Activated naive CD4-positive, alpha-beta T cell treated with anti-CD3 and anti-CD28 coated beads, Interleukin-2, amount 10 ng/mL, durations not matched to agents 7 days and 5 days (primary cell): Measurements from ENCODE around the gene NPC1L1.
"Not testable (repeated sequence)": the region's sequence is repeated elsewhere in the genome, so short reads cannot be mapped to it uniquely, and the experiment has no call there.

Experiments used
- CTCF ChIA-PET: fragments of 350-600 bp; sonication (Branson Sonifier 250); formaldehyde crosslinking; loops from one replicate; lab custom pipeline; 2021; ENCODE audit warnings: antibody characterized with exemption; lab: Charles Lee
- DNase-seq: peaks from one replicate; pipeline ENCODE4 v3.0.0-alpha.2; 2020
- H3K27ac Mint-ChIP-seq: one replicate; pipeline ENCODE4 v1.8.0; 2021; ENCODE audit warnings: mild to moderate bottlenecking, moderate library complexity, mixed read lengths
- H3K27me3 Mint-ChIP-seq: one replicate; pipeline ENCODE4 v1.8.0; 2021; ENCODE audit warnings: mild to moderate bottlenecking, mixed read lengths
- H3K36me3 Mint-ChIP-seq: one replicate; pipeline ENCODE4 v1.8.0; 2021; ENCODE audit warnings: mixed read lengths
- H3K4me1 Mint-ChIP-seq: one replicate; pipeline ENCODE4 v1.8.0; 2021; ENCODE audit warnings: mixed read lengths
- H3K4me3 Mint-ChIP-seq: one replicate; pipeline ENCODE4 v1.8.0; 2021; ENCODE audit warnings: mild to moderate bottlenecking, moderate library complexity, mixed read lengths
- H3K9me3 Mint-ChIP-seq: one replicate; pipeline ENCODE4 v1.8.0; 2021; ENCODE audit warnings: mixed read lengths

NPC1L1 gene

GRCh38 chr7:44561481-44561880, 20.4 kb upstream of the NPC1L1 start:
- Mint-ChIP-seq H3K36me3 (peaks cover 14% of the 10 kb centered on the region), H3K4me3 (no peak overlapping the region), H3K9me3 (no peaks in the 10 kb centered on the region), H3K4me1 (peaks cover 6% of the 10 kb centered on the region), H3K27me3 (peaks cover 4% of the 10 kb centered on the region), H3K27ac (no peak overlapping the region)
- no peak for DNase-seq
- CTCF ChIA-PET: no interaction called here

- H3K9me3 Mint-ChIP-seq: no peaks in the 10 kb centered on the region
- peak; percentile 18 for DNase-seq
- H3K27ac Mint-ChIP-seq: no peak overlapping the region
- H3K27me3 Mint-ChIP-seq: peaks cover 4% of the 10 kb centered on the region
- H3K4me3 Mint-ChIP-seq: no peak overlapping the region
- no peaks in the 10 kb centered on the region for H3K4me1 Mint-ChIP-seq
- CTCF ChIA-PET: no interaction called here
- peaks cover 4% of the 10 kb centered on the region for H3K36me3 Mint-ChIP-seq
Observed at GRCh38 chr7:44559485-44559884, 18.4 kb upstream of the NPC1L1 start.

GRCh38 chr7:44557485-44557884, 16.4 kb upstream of the NPC1L1 start:
- CTCF ChIA-PET: no interaction called here
- no peak overlapping the region for H3K27ac Mint-ChIP-seq

GRCh38 chr7:44555350-44555749, 14.2 kb upstream of the NPC1L1 start:
- no peak overlapping the region for H3K27ac Mint-ChIP-seq
- H3K27me3 Mint-ChIP-seq: peaks cover 27% of the 10 kb centered on the region
- H3K36me3 Mint-ChIP-seq: no peaks in the 10 kb centered on the region
- CTCF ChIA-PET: interaction anchor here (1.4 to 3.0 kb wide), 2 partner anchors 10 to 21 kb away, joined by 3 to 11 read pairs; no protein-coding TSS in a partner anchor
- no peaks in the 10 kb centered on the region for H3K4me1 Mint-ChIP-seq
- DNase-seq: no peak
- no peak overlapping the region for H3K4me3 Mint-ChIP-seq
- H3K9me3 Mint-ChIP-seq: no peaks in the 10 kb centered on the region

More at GRCh38 chr7:44557485-44557884, 16.4 kb upstream of the NPC1L1 start:
- no peaks in the 10 kb centered on the region for H3K4me1 Mint-ChIP-seq
- no peaks in the 10 kb centered on the region for H3K36me3 Mint-ChIP-seq
- H3K4me3 Mint-ChIP-seq: no peak overlapping the region
- H3K9me3 Mint-ChIP-seq: no peaks in the 10 kb centered on the region
- peaks cover 16% of the 10 kb centered on the region for H3K27me3 Mint-ChIP-seq
- no peak for DNase-seq

- H3K27ac Mint-ChIP-seq: peak overlapping the region; percentile 37
- H3K27me3 Mint-ChIP-seq: peaks cover 37% of the 10 kb centered on the region
- not testable (repeated sequence) for H3K9me3 Mint-ChIP-seq, H3K4me1 Mint-ChIP-seq, H3K4me3 Mint-ChIP-seq, H3K36me3 Mint-ChIP-seq, DNase-seq
- CTCF ChIA-PET: interaction anchor here (3.0 kb wide), 1 partner anchor 13 kb away, joined by 11 read pairs; no protein-coding TSS in a partner anchor
Observed at GRCh38 chr7:44552473-44553005, 11.4 kb upstream of the NPC1L1 start.

- DNase-seq: no peak
- Mint-ChIP-seq H3K27me3 (peaks cover 46% of the 10 kb centered on the region), H3K4me1 (peaks cover 8% of the 10 kb centered on the region), H3K4me3 (no peak overlapping the region), H3K27ac (peak overlapping the region; percentile 30), H3K9me3 (no peaks in the 10 kb centered on the region), H3K36me3 (no peaks in the 10 kb centered on the region)
- CTCF ChIA-PET: interaction anchor here (3.3 kb wide), 1 partner anchor 16 kb away, joined by 13 read pairs; no protein-coding TSS in a partner anchor
Observed at GRCh38 chr7:44549457-44549856, 8.3 kb upstream of the NPC1L1 start.

- no peak overlapping the region for H3K27ac Mint-ChIP-seq
- H3K9me3 Mint-ChIP-seq: no peaks in the 10 kb centered on the region
- no peak for DNase-seq
- no peak overlapping the region for H3K4me3 Mint-ChIP-seq
- H3K27me3 Mint-ChIP-seq: peaks cover 44% of the 10 kb centered on the region
- CTCF ChIA-PET: interaction anchor here (3.3 kb wide), 1 partner anchor 16 kb away, joined by 13 read pairs; no protein-coding TSS in a partner anchor
- H3K36me3 Mint-ChIP-seq: no peaks in the 10 kb centered on the region
- peaks cover 8% of the 10 kb centered on the region for H3K4me1 Mint-ChIP-seq
Observed at GRCh38 chr7:44548893-44549292, 7.8 kb upstream of the NPC1L1 start.

GRCh38 chr7:44547536-44548231, 6.6 kb upstream of the NPC1L1 start:
- Mint-ChIP-seq H3K4me3 (no peak overlapping the region), H3K27ac (no peak overlapping the region)

GRCh38 chr7:44541876-44542610, 913 bp upstream of the NPC1L1 start:
- H3K36me3 Mint-ChIP-seq: no peaks in the 10 kb centered on the region
- H3K4me1 Mint-ChIP-seq: no peaks in the 10 kb centered on the region
- H3K4me3 Mint-ChIP-seq: no peak overlapping the region
- H3K9me3 Mint-ChIP-seq: no peaks in the 10 kb centered on the region
- CTCF ChIA-PET: interaction anchor here (1.2 to 1.6 kb wide), 2 partner anchors 7 to 23 kb away, joined by 3 to 6 read pairs; no protein-coding TSS in a partner anchor
- DNase-seq: no peak
- peaks cover 4% of the 10 kb centered on the region for H3K27me3 Mint-ChIP-seq
- no peak overlapping the region for H3K27ac Mint-ChIP-seq

More at GRCh38 chr7:44547536-44548231, 6.6 kb upstream of the NPC1L1 start:
- Mint-ChIP-seq H3K9me3 (no peaks in the 10 kb centered on the region), H3K27me3 (peaks cover 36% of the 10 kb centered on the region), H3K4me1 (peaks cover 8% of the 10 kb centered on the region), H3K36me3 (no peaks in the 10 kb centered on the region)
- no peak for DNase-seq
- CTCF ChIA-PET: interaction anchor here (0.9 to 3.3 kb wide), 2 partner anchors 13 to 17 kb away, joined by 3 to 13 read pairs; no protein-coding TSS in a partner anchor

GRCh38 chr7:44540592-44541027, 520 bp downstream of the NPC1L1 start:
- Mint-ChIP-seq H3K4me3 (no peak overlapping the region), H3K27me3 (no peaks in the 10 kb centered on the region)
- CTCF ChIA-PET: no interaction called here

GRCh38 chr7:44539669-44540506, 1.2 kb downstream of the NPC1L1 start:
- Mint-ChIP-seq H3K27ac (no peak overlapping the region), H3K27me3 (no peaks in the 10 kb centered on the region), H3K4me3 (no peak overlapping the region), H3K36me3 (no peaks in the 10 kb centered on the region), H3K4me1 (no peaks in the 10 kb centered on the region), H3K9me3 (no peaks in the 10 kb centered on the region)
- CTCF ChIA-PET: no interaction called here
- no peak for DNase-seq

More at GRCh38 chr7:44540592-44541027, 520 bp downstream of the NPC1L1 start:
- Mint-ChIP-seq H3K4me1 (no peaks in the 10 kb centered on the region), H3K9me3 (no peaks in the 10 kb centered on the region), H3K36me3 (no peaks in the 10 kb centered on the region), H3K27ac (no peak overlapping the region)
- DNase-seq: no peak

- no peaks in the 10 kb centered on the region for H3K27me3 Mint-ChIP-seq
- no peaks in the 10 kb centered on the region for H3K4me1 Mint-ChIP-seq
- H3K9me3 Mint-ChIP-seq: no peaks in the 10 kb centered on the region
- no peaks in the 10 kb centered on the region for H3K36me3 Mint-ChIP-seq
- H3K27ac Mint-ChIP-seq: no peak overlapping the region
- CTCF ChIA-PET: interaction anchor here (1.4 kb wide), 1 partner anchor 26 kb away, joined by 4 read pairs; no protein-coding TSS in a partner anchor
- no peak overlapping the region for H3K4me3 Mint-ChIP-seq
- no peak for DNase-seq
Observed at GRCh38 chr7:44538798-44539668, 2.1 kb downstream of the NPC1L1 start.
